Neural progenitor cell (in vitro differentiated cells): Measurements from ENCODE around the gene ELP5.

Experiments used
- CTCF ChIP-seq: fragments of 200-600 bp; sonication (generic); IDR thresholded peaks from 2 replicates; pipeline ENCODE4 v1.5.1; 2017; ENCODE audit warnings: antibody characterized with exemption, mild to moderate bottlenecking
- EZH2 ChIP-seq: fragments of 200-600 bp; sonication (generic); IDR thresholded peaks from 2 replicates; pipeline ENCODE4 v1.6.1; 2017; ENCODE audit warnings: antibody characterized with exemption, mild to moderate bottlenecking, moderate library complexity

- no peak for TF ChIP-seq CTCF
- TF ChIP-seq EZH2, result no peak
Observed at GRCh38 chr17:7266784-7267183, 14.8 kb downstream of the ELP5 start.
